Measurements from ENCODE around the gene PDE11A. TPM values are rescaled to one million over a fixed set of nuclear protein-coding genes. Genes with fewer than 3 reads are reported as not detected.

PDE11A gene
- total RNA-seq, 2 donors from 2014 or later, result 1.5 to 1.9 TPM

DNA sequence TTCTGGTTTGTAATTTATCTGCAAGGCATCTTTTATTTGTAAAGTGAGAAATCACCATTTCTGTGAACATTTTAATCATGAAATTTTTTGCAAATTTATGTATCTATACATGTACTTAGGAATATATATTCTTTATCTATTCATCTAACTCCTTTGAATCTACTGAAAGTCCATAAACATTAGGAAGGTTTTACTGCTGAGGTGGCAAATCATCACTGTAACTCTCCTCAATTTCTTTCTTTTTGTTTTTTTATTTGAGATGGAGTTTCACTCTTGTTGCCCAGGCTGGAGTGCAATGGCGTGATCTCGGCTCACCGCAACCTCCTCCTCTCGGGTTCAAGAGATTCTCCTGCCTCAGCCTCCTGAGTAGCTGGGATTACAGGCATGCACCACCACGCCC lies 383.7 kb downstream of the PDE11A start:
- Histone ChIP-seq H3K27me3 (ENCODE audit: control insufficient read depth, insufficient read depth, low read length, poor library complexity, severe bottlenecking) (no peaks in the 10 kb centered on the region), H3K9me3 (ENCODE audit: control insufficient read depth, low read length) (no peaks in the 10 kb centered on the region), H3K4me3 (ENCODE audit: low read length) (no peak overlapping the region), H3K9ac (ENCODE audit: extremely low read depth, low read length, poor library complexity, severe bottlenecking) (no peak overlapping the region), H3K4me1 (ENCODE audit: control insufficient read depth, insufficient read depth, low read length) (peaks cover 26% of the 10 kb centered on the region), H3K27ac (ENCODE audit: low read depth, low read length) (no peak overlapping the region), H3K36me3 (ENCODE audit: control insufficient read depth, insufficient read depth, low read length) (no peaks in the 10 kb centered on the region)
- Mint-ChIP-seq H3K36me3 (ENCODE audit: low read depth) (no peaks in the 10 kb centered on the region), H3K4me3 (no peak overlapping the region), H3K4me1 (peaks cover 36% of the 10 kb centered on the region), H3K27ac (no peak overlapping the region), H3K27me3 (ENCODE audit: insufficient read depth) (no peaks in the 10 kb centered on the region), H3K9me3 (no peaks in the 10 kb centered on the region)
- TF ChIP-seq CTCF (conservative IDR thresholded peaks at IDR 0.05), result no peak
- DNase-seq, result no peak
- WGBS, 2 experiments (ENCODE audit: insufficient coverage in 1 of 2, insufficient read length in 1 of 2), result 87 to 90% methylated on average over 3 to 5 of the region's 5 CpGs

DNA sequence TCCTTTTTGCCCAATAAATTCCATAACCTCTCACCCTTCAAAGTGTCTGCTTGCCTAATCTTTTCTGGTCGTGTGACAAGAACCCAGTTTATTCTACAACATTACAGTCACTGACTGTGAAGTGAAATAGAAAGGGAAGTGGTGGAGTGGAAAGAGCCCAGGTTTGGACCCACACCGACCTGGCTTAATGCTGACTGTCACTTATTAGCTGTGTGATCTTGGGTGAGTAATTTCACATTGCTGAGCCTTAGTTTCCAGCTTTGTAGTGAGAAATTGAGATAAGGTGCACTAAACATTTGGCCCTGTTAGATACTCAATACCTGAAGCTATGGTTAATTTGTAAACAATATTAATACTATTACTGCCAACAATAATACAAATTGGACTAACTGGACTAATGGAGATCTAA lies 388.9 kb downstream of the PDE11A start:
- H3K4me3 ChIP-seq (ENCODE audit: low read length), result no peak overlapping the region
- WGBS, 2 experiments (ENCODE audit: insufficient coverage in 1 of 2, insufficient read length in 1 of 2), result 90 to 100% methylated on average over 1 to 2 of the region's 2 CpGs
- Mint-ChIP-seq H3K9me3 (no peaks in the 10 kb centered on the region), H3K27me3 (ENCODE audit: insufficient read depth) (no peaks in the 10 kb centered on the region), H3K4me3 (no peak overlapping the region), H3K36me3 (ENCODE audit: low read depth) (no peaks in the 10 kb centered on the region), H3K27ac (no peak overlapping the region), H3K4me1 (peaks cover 27% of the 10 kb centered on the region)
- peaks cover 26% of the 10 kb centered on the region for H3K4me1 ChIP-seq (ENCODE audit: control insufficient read depth, insufficient read depth, low read length)
- no peak for DNase-seq
- H3K36me3 ChIP-seq (ENCODE audit: control insufficient read depth, insufficient read depth, low read length), result no peaks in the 10 kb centered on the region
- no peaks in the 10 kb centered on the region for H3K9me3 ChIP-seq (ENCODE audit: control insufficient read depth, low read length)
- no peak overlapping the region for H3K27ac ChIP-seq (ENCODE audit: low read depth, low read length)
- peaks cover 6% of the 10 kb centered on the region for H3K27me3 ChIP-seq (ENCODE audit: control insufficient read depth, insufficient read depth, low read length, poor library complexity, severe bottlenecking)
- H3K9ac ChIP-seq (ENCODE audit: extremely low read depth, low read length, poor library complexity, severe bottlenecking), result no peak overlapping the region
- no peak for TF ChIP-seq CTCF (conservative IDR thresholded peaks at IDR 0.05)

GRCh38 chr2:177682836-177683660 lies 389.5 kb downstream of the PDE11A start:
- peaks cover 12% of the 10 kb centered on the region for H3K27me3 ChIP-seq (ENCODE audit: control insufficient read depth, insufficient read depth, low read length, poor library complexity, severe bottlenecking)
- Mint-ChIP-seq H3K27me3 (ENCODE audit: insufficient read depth) (no peaks in the 10 kb centered on the region), H3K36me3 (ENCODE audit: low read depth) (no peaks in the 10 kb centered on the region), H3K4me3 (no peak overlapping the region), H3K4me1 (peaks cover 27% of the 10 kb centered on the region), H3K27ac (no peak overlapping the region), H3K9me3 (no peaks in the 10 kb centered on the region)
- H3K4me3 ChIP-seq (ENCODE audit: low read length), result no peak overlapping the region
- peaks cover 26% of the 10 kb centered on the region for H3K4me1 ChIP-seq (ENCODE audit: control insufficient read depth, insufficient read depth, low read length)
- DNase-seq, result no peak
- no peak for TF ChIP-seq CTCF (conservative IDR thresholded peaks at IDR 0.05)
- no peaks in the 10 kb centered on the region for H3K9me3 ChIP-seq (ENCODE audit: control insufficient read depth, low read length)
- WGBS, 2 experiments (ENCODE audit: insufficient coverage in 1 of 2, insufficient read length in 1 of 2), result 91% methylated on average over 8 to 9 of the region's 9 CpGs
- no peak overlapping the region for H3K9ac ChIP-seq (ENCODE audit: extremely low read depth, low read length, poor library complexity, severe bottlenecking)
- H3K27ac ChIP-seq (ENCODE audit: low read depth, low read length), result no peak overlapping the region
- no peaks in the 10 kb centered on the region for H3K36me3 ChIP-seq (ENCODE audit: control insufficient read depth, insufficient read depth, low read length)
